HAP-1 (cell line): ENCODE results near the gene SPDYC.
"Not testable (repeated sequence)": the region's sequence is repeated elsewhere in the genome, so short reads cannot be mapped to it uniquely, and the experiment has no call there.

Experiments used
- DNase-seq, 2 experiments: peaks; one replicate each; pipeline ENCODE4 v3.0.0-alpha.2; 2016 to 2020; ENCODE audit warnings: low spot score in 2 of 2
- H3K27me3 ChIP-seq: fragments of 250-450 bp; sonication (Bioruptor Pico); 2 replicates; pipeline ENCODE4 v1.5.1; 2020; ENCODE audit warnings: low read depth, mild to moderate bottlenecking, moderate library complexity
- H3K36me3 ChIP-seq: fragments of 250-450 bp; sonication (Bioruptor Pico); replicated peaks from 2 replicates; pipeline ENCODE4 v1.5.1; 2020; ENCODE audit warnings: mild to moderate bottlenecking
- H3K4me1 ChIP-seq: fragments of 250-450 bp; sonication (Bioruptor Pico); 2 replicates; pipeline ENCODE4 v1.5.1; 2020; ENCODE audit warnings: mild to moderate bottlenecking
- H3K4me3 ChIP-seq: fragments of 250-450 bp; sonication (Bioruptor Pico); 2 replicates; pipeline ENCODE4 v1.5.1; 2020; ENCODE audit warnings: mild to moderate bottlenecking, moderate library complexity
- H3K9me3 ChIP-seq: fragments of 250-450 bp; sonication (Bioruptor Pico); 2 replicates; pipeline ENCODE4 v1.5.1; 2020; ENCODE audit warnings: mild to moderate bottlenecking, moderate library complexity
- in situ Hi-C: fragments of 300-500 bp; cut with MboI; formaldehyde crosslinking; loops from 3 replicates; pipeline ENCODE4 v1.14.3; 2020; ENCODE audit warnings: low sequenced_read_pairs, inconsistent platforms, mixed read lengths

The SPDYC gene

DNA sequence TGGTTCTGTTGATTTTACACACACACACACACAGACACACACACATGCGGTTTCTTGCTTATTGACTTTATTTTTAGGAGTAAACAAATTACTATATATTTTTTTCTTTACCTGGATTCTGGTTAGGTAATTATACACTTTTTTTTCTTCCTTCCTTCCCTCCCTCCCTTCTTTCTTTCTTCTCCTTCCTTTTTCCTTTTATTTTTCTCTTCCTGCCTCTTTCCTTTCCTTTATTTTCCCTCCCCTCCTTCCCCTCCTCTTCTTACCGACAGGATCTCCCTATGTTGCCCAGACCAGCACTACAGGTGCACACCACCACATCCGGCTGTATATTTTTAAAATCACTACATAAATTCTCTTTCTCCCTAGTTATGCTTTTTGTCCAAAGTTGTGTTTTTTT, 3.1 kb upstream of the SPDYC start:
- DNase-seq = no peak
- no peaks in the 10 kb centered on the region for H3K36me3 ChIP-seq
- in situ Hi-C loops = no loop called here
- H3K27me3 ChIP-seq = no peaks in the 10 kb centered on the region
- H3K4me3 ChIP-seq = no peak overlapping the region
- H3K9me3 ChIP-seq = no peaks in the 10 kb centered on the region
- no peaks in the 10 kb centered on the region for H3K4me1 ChIP-seq

GRCh38 chr11:65167656-65168055, 2.4 kb upstream of the SPDYC start:
- Histone ChIP-seq H3K27me3 (no peaks in the 10 kb centered on the region), H3K9me3 (no peaks in the 10 kb centered on the region), H3K4me3 (no peak overlapping the region), H3K4me1 (no peaks in the 10 kb centered on the region), H3K36me3 (no peaks in the 10 kb centered on the region)
- in situ Hi-C loops = no loop called here
- DNase-seq = no peak

- no peaks in the 10 kb centered on the region for H3K36me3 ChIP-seq
- no peaks in the 10 kb centered on the region for H3K4me1 ChIP-seq
- H3K9me3 ChIP-seq = no peaks in the 10 kb centered on the region
- no peak overlapping the region for H3K4me3 ChIP-seq
- in situ Hi-C loops = no loop called here
- no peaks in the 10 kb centered on the region for H3K27me3 ChIP-seq
- no peak for DNase-seq
These were observed 830 bp upstream of the SPDYC start for GRCh38 chr11:65169164-65169641.

DNA sequence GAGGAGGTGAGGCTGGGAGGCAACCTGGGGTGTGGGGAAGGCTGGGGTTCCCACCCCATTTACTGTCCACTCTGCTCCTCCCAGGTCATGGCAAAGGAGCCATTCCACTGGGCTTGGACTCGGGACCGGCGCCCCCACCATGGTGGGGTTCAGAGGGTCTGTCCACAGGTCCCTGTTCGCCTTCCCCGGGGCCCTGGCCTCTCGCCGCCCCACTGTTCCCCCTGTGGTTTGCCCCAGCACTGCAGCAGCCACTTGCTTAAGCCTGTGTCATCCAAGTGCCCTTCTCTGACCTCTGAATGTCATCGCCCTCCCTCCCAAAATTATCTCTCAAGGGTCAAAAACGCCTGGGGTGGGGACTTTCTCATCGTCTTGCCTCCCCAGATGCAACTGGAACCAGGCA, 2.6 kb downstream of the SPDYC start:
- DNase-seq = no peak
- Histone ChIP-seq H3K36me3 (no peaks in the 10 kb centered on the region), H3K4me1 (no peaks in the 10 kb centered on the region), H3K27me3 (no peaks in the 10 kb centered on the region), H3K9me3 (no peaks in the 10 kb centered on the region), H3K4me3 (no peak overlapping the region)
- in situ Hi-C loops = no loop called here

DNA sequence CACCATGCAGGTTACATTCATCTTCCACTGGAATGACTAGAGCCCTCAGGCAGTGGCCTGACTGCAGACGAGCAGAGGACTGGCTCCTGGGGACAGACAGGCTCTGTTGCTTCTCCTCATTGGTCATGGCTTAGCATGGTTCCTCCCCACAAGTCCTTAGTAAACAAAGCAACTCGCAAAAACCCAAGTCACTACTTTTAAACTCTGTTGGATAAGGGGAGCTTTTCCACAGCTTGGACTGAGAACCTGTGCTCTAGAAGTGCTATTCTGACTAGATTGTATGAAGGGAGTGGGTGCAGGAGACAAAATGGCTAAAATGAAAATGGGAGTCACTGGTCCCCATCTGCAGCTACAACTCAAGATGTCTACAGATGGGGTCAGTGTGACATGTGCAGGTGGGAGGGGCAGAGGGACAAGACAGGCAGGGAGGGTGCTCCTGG, 4.6 kb downstream of the SPDYC start:
- H3K4me3 ChIP-seq, in situ Hi-C loops, H3K9me3 ChIP-seq, DNase-seq, H3K4me1 ChIP-seq, H3K27me3 ChIP-seq, H3K36me3 ChIP-seq: not testable (repeated sequence)

GRCh38 chr11:65180877-65181568, 11.0 kb downstream of the SPDYC start:
- peak overlapping the region; percentile 75 for H3K4me3 ChIP-seq
- peak; percentile 72 to 88 for DNase-seq
- in situ Hi-C loops = no loop called here
- peaks cover 4% of the 10 kb centered on the region; the same call in 1 of the 2 replicates for H3K36me3 ChIP-seq
- H3K27me3 ChIP-seq = no peaks in the 10 kb centered on the region
- H3K9me3 ChIP-seq = no peaks in the 10 kb centered on the region
- H3K4me1 ChIP-seq = peaks cover 15% of the 10 kb centered on the region

GRCh38 chr11:65181569-65182257, 11.7 kb downstream of the SPDYC start, which contains the start of gene CAPN1:
CAPN1 (plus strand) TSS chr11:65181928; CDS start chr11:65182702, 774 bp downstream.
- peak; percentile 65 to 85 for DNase-seq
- in situ Hi-C loops = no loop called here
- H3K36me3 ChIP-seq = peaks cover 4% of the 10 kb centered on the region
- peaks cover 15% of the 10 kb centered on the region for H3K4me1 ChIP-seq
- H3K9me3 ChIP-seq = no peaks in the 10 kb centered on the region
- peak within 1 kb of the TSS; percentile 75 for H3K4me3 ChIP-seq
- no peaks in the 10 kb centered on the region for H3K27me3 ChIP-seq

DNA sequence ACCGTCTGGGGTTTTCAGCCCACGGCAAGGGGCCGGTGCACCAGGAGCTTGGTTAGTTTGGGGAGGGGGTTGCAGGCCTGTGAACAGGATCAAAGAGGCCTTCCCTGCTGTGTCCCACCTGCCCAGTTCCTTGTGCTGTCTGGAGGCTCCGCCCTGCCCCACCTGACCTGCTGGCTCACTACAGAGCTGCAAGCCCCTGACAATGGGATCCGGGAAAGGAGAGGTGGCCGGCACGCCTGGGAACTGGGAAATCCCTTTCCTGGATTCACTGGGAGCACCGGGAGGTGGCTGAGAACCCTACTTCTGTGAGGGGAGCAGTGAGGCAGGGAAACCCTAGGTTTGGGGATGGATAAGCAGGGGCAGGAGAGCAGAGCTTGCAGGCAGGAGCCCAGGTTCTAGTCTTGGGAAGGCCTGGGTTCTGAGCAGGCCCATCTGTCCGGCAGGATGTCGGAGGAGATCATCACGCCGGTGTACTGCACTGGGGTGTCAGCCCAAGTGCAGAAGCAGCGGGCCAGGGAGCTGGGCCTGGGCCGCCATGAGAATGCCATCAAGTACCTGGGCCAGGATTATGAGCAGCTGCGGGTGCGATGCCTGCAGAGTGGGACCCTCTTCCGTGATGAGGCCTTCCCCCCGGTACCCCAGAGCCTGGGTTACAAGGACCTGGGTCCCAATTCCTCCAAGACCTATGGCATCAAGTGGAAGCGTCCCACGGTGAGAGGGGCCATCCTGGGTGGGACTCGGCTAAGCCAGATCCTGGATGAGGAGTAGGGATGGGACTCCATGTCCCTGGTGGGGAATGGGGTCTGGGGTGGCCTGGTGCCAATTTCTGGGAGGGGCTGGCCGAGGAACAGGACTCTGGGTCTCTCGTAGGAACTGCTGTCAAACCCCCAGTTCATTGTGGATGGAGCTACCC, 12.5 kb downstream of the SPDYC start:
- no peaks in the 10 kb centered on the region for H3K27me3 ChIP-seq
- DNase-seq = peak; percentile 31 to 72
- H3K36me3 ChIP-seq = peaks cover 4% of the 10 kb centered on the region
- peak overlapping the region; percentile 75 for H3K4me3 ChIP-seq
- H3K4me1 ChIP-seq = peaks cover 15% of the 10 kb centered on the region
- H3K9me3 ChIP-seq = no peaks in the 10 kb centered on the region
- in situ Hi-C loops = no loop called here

DNA sequence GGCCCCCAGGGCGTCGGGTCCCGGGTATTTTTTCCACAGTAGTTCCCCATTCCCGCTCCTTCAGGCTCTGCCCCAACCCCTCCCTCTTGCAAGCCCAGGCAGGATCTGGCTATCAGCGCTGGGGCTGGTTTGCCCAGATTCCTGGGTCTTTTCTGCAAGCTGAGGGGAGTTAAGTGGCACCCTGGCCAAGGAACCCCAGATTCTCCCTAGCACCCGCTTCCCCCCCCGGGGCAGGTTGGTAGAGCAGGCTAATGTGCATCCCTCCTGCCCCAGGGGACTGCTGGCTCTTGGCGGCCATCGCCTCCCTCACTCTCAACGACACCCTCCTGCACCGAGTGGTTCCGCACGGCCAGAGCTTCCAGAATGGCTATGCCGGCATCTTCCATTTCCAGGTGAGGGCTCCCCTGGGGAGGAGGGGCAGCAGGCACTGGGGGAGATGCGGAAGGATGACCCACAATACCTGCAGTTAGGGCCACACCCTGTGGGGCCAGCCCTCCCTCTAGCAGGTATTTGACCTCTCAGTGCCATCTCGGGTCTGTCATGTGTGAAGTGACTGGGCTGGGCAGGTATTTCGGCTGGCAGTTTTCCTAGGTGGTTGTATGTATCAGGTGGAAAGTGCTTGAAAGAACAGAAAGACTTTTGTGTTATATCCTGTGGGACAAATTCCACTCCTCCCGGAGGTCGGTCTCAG, 13.3 kb downstream of the SPDYC start:
- Histone ChIP-seq H3K4me3 (no peak overlapping the region; the same call in 1 of the 2 replicates), H3K27me3 (no peaks in the 10 kb centered on the region), H3K4me1 (peaks cover 15% of the 10 kb centered on the region), H3K9me3 (no peaks in the 10 kb centered on the region), H3K36me3 (peaks cover 4% of the 10 kb centered on the region)
- in situ Hi-C loops = no loop called here
- no peak for DNase-seq

DNA sequence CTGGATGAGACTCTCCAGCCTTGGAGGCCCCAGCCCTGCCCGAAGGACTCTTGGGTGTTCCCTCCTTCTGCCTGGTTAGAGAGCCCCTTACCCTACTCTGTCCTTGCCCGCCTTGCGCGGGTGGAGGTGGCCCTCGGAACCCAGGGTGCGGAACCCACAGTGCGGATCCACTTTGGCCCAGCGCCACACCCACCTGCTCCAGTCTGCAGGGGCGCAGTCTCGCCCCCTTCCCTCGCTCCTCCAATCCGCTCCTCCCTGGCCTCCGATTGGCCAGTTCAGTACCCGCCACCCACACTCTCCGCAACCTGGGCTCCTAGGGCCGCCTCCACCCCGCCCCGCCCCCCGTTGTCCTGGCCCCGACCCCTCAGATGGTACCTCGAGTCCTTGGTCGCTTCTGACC, 14.1 kb downstream of the SPDYC start:
- H3K27me3 ChIP-seq = no peaks in the 10 kb centered on the region
- H3K36me3 ChIP-seq = peaks cover 8% of the 10 kb centered on the region
- H3K4me3 ChIP-seq = no peak overlapping the region
- H3K4me1 ChIP-seq = peaks cover 15% of the 10 kb centered on the region
- no peak for DNase-seq
- no peaks in the 10 kb centered on the region for H3K9me3 ChIP-seq
- in situ Hi-C loops = no loop called here

DNA sequence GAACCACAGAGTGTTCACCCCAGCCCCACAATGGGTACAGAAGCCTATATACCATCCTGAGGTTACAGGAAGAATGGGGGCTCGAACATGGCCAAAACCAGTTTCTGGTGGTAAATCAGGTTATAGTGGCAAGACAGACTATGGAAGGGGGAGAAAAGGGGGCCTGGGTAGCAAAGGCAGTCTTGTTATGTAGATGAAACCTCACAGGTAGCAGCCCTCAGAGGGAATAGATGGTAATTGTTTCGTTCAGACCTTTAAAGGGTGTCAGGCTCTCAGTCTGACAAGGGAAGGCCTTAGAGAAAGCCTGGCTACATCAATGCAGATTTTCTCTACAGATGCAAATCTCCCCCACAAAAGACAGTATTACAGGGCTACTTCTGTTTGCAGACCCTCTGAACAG, 15.1 kb downstream of the SPDYC start:
- Histone ChIP-seq H3K36me3 (peaks cover 18% of the 10 kb centered on the region), H3K27me3 (no peaks in the 10 kb centered on the region), H3K4me1 (peaks cover 15% of the 10 kb centered on the region), H3K9me3 (no peaks in the 10 kb centered on the region), H3K4me3 (no peak overlapping the region)
- peak in 1 of 2 experiments; percentile 11 for DNase-seq
- in situ Hi-C loops = no loop called here

DNA sequence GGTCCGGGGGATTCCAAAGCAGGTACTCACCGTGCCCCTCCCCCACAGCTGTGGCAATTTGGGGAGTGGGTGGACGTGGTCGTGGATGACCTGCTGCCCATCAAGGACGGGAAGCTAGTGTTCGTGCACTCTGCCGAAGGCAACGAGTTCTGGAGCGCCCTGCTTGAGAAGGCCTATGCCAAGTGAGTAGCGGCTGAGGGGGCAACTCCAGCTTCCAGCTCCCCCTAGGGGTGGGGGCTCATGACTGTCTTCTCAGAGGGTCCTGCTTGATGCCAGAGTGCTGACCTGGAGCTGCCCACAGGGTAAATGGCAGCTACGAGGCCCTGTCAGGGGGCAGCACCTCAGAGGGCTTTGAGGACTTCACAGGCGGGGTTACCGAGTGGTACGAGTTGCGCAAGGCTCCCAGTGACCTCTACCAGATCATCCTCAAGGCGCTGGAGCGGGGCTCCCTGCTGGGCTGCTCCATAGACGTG, 15.9 kb downstream of the SPDYC start:
- Histone ChIP-seq H3K9me3 (no peaks in the 10 kb centered on the region), H3K4me1 (peaks cover 15% of the 10 kb centered on the region), H3K4me3 (no peak overlapping the region), H3K36me3 (peaks cover 20% of the 10 kb centered on the region), H3K27me3 (no peaks in the 10 kb centered on the region)
- no peak for DNase-seq
- in situ Hi-C loops = no loop called here

GRCh38 chr11:65186701-65187100, 16.7 kb downstream of the SPDYC start:
- no peaks in the 10 kb centered on the region for H3K27me3 ChIP-seq
- in situ Hi-C loops = no loop called here
- DNase-seq = no peak
- peaks cover 20% of the 10 kb centered on the region for H3K36me3 ChIP-seq
- peaks cover 15% of the 10 kb centered on the region for H3K4me1 ChIP-seq
- no peaks in the 10 kb centered on the region for H3K9me3 ChIP-seq
- no peak overlapping the region for H3K4me3 ChIP-seq
